ENCODE measurements around the gene ROR2.

- TF ChIP-seq CTCF (IDR thresholded peaks at IDR 0.05) (no peak), POLR2AphosphoS5 (IDR thresholded peaks at IDR 0.05; ENCODE audit: low read depth, low read length) (no peak), REST (IDR thresholded peaks at IDR 0.05; ENCODE audit: insufficient read depth in 1 of 2, low read depth in 2 of 2, low read length in 1 of 2) (no peak), SIN3A (IDR thresholded peaks at IDR 0.05; ENCODE audit: borderline replicate concordance, insufficient read depth, low read depth, low read length) (no peak), TCF7L2 (IDR thresholded peaks at IDR 0.05; ENCODE audit: low read depth, low read length) (no peak)
These were observed 233.2 kb downstream of the ROR2 start for GRCh38 chr9:91716815-91717214.

Measured in Panc1 (cell line).